H9 (cell line): Measurements from ENCODE around the gene CCL19. TPM values are rescaled to one million over a fixed set of nuclear protein-coding genes. Genes with fewer than 3 reads are reported as not detected.
A peak's percentile ranks its signal among the peaks of the same experiment; 100 is the strongest.

Experiments
- DNase-seq: peaks from one replicate; pipeline ENCODE4 v3.0.0-alpha.2; 2017
- H2AFZ ChIP-seq: one replicate; pipeline ENCODE4 v1.6.1; 2013; ENCODE audit warnings: mild to moderate bottlenecking, low read length, control low read depth, moderate library complexity
- H2AK5ac ChIP-seq: 2 replicates; pipeline ENCODE4 v1.6.1; 2013; ENCODE audit warnings: low read length, control low read depth, mixed read lengths; ENCODE audit not compliant: insufficient read length
- H2BK120ac ChIP-seq: one replicate; pipeline ENCODE4 v1.6.1; 2013; ENCODE audit warnings: low read depth, mild to moderate bottlenecking, low read length, control low read depth, inconsistent platforms; ENCODE audit not compliant: poor library complexity, severe bottlenecking
- H2BK12ac ChIP-seq: 2 replicates; pipeline ENCODE4 v1.6.1; 2013; ENCODE audit warnings: low read length, control low read depth, mixed read lengths, low read depth; ENCODE audit not compliant: insufficient read length
- H2BK15ac ChIP-seq: 2 replicates; pipeline ENCODE4 v1.6.1; 2013; ENCODE audit warnings: low read depth, low read length, control low read depth
- H2BK20ac ChIP-seq: one replicate; pipeline ENCODE4 v1.6.1; 2013; ENCODE audit warnings: low read depth, mild to moderate bottlenecking, low read length, control low read depth, inconsistent platforms; ENCODE audit not compliant: poor library complexity, severe bottlenecking
- H2BK5ac ChIP-seq: 2 replicates; pipeline ENCODE4 v1.6.1; 2013; ENCODE audit warnings: low read length, control low read depth, mixed read lengths; ENCODE audit not compliant: insufficient read length
- H3K14ac ChIP-seq: 2 replicates; pipeline ENCODE4 v1.6.1; 2013; ENCODE audit warnings: low read length, control low read depth; ENCODE audit not compliant: insufficient read depth
- H3K18ac ChIP-seq: 2 replicates; pipeline ENCODE4 v1.6.1; 2013; ENCODE audit warnings: low read depth, mild to moderate bottlenecking, mixed read lengths, low read length, control low read depth; ENCODE audit not compliant: insufficient read length
- H3K23ac ChIP-seq: 2 replicates; pipeline ENCODE4 v1.6.1; 2013; ENCODE audit warnings: low read length, control low read depth, mixed read lengths, low read depth; ENCODE audit not compliant: insufficient read length
- H3K23me2 ChIP-seq: 2 replicates; pipeline ENCODE4 v1.6.1; 2013; ENCODE audit warnings: low read depth, mild to moderate bottlenecking, mixed read lengths, low read length, control low read depth; ENCODE audit not compliant: insufficient read length, poor library complexity, severe bottlenecking
- H3K27ac ChIP-seq: 2 replicates; pipeline ENCODE4 v1.5.1; 2013; ENCODE audit warnings: low read length, control low read depth, mixed read lengths, low read depth; ENCODE audit not compliant: insufficient read length
- H3K27me3 ChIP-seq: 2 replicates; pipeline ENCODE4 v1.6.1; 2013; ENCODE audit warnings: low read length, control low read depth, inconsistent platforms; ENCODE audit not compliant: insufficient read depth
- H3K4ac ChIP-seq: 2 replicates; pipeline ENCODE4 v1.6.1; 2013; ENCODE audit warnings: low read depth, mild to moderate bottlenecking, control low read depth, inconsistent platforms, low read length, moderate library complexity
- H3K4me1 ChIP-seq: 2 replicates; pipeline ENCODE4 v1.6.1; 2013; ENCODE audit warnings: low read length, control low read depth, inconsistent platforms; ENCODE audit not compliant: insufficient read depth
- H3K4me2 ChIP-seq: 2 replicates; pipeline ENCODE4 v1.6.1; 2013; ENCODE audit warnings: low read length, control low read depth, mixed read lengths; ENCODE audit not compliant: insufficient read length, insufficient read depth
- H3K56ac ChIP-seq: 2 replicates; pipeline ENCODE4 v1.6.1; 2013; ENCODE audit warnings: low read depth, mild to moderate bottlenecking, mixed read lengths, low read length, control low read depth; ENCODE audit not compliant: insufficient read length
- H3K79me1 ChIP-seq: 2 replicates; pipeline ENCODE4 v1.6.1; 2013; ENCODE audit warnings: low read depth, mild to moderate bottlenecking, moderate library complexity, low read length, control low read depth, inconsistent platforms; ENCODE audit not compliant: insufficient read depth, poor library complexity, severe bottlenecking
- H3K79me2 ChIP-seq: 2 replicates; pipeline ENCODE4 v1.6.1; 2013; ENCODE audit warnings: low read length, control low read depth, inconsistent platforms; ENCODE audit not compliant: insufficient read depth
- H3K9ac ChIP-seq: 2 replicates; pipeline ENCODE4 v1.6.1; 2013; ENCODE audit warnings: low read length, control low read depth, mixed read lengths; ENCODE audit not compliant: insufficient read length; ENCODE audit errors: extremely low read depth
- H3K9me3 ChIP-seq: one replicate; pipeline ENCODE4 v1.6.1; 2013; ENCODE audit warnings: low read depth, low read length, inconsistent platforms; ENCODE audit not compliant: control insufficient read depth
- H3T11ph ChIP-seq: one replicate; pipeline ENCODE4 v1.6.1; 2013; ENCODE audit warnings: mild to moderate bottlenecking, low read length, control low read depth, inconsistent platforms
- H4K20me1 ChIP-seq: one replicate; pipeline ENCODE4 v1.6.1; 2013; ENCODE audit not compliant: control insufficient read depth, insufficient read length, insufficient read depth
- H4K5ac ChIP-seq: 2 replicates; pipeline ENCODE4 v1.6.1; 2013; ENCODE audit warnings: low read depth, mild to moderate bottlenecking, mixed read lengths, low read length, control low read depth; ENCODE audit not compliant: insufficient read length
- H4K8ac ChIP-seq: replicated peaks from 2 replicates; pipeline ENCODE4 v1.6.1; 2013; ENCODE audit warnings: low read length, control low read depth, mixed read lengths, low read depth; ENCODE audit not compliant: insufficient read length
- H4K91ac ChIP-seq: 2 replicates; pipeline ENCODE4 v1.6.1; 2013; ENCODE audit warnings: low read depth, mild to moderate bottlenecking, moderate library complexity, mixed read lengths, low read length, control low read depth; ENCODE audit not compliant: insufficient read length
- H3K27ac Mint-ChIP-seq, 3 experiments: 2 replicates in 2 of 3; 3 replicates in 1 of 3; pipeline ENCODE4 v1.8.0; 2020 to 2021; ENCODE audit warnings: mixed read lengths in 3 of 3, mild to moderate bottlenecking in 1 of 3, moderate library complexity in 1 of 3
- H3K27me3 Mint-ChIP-seq: 2 replicates; pipeline ENCODE4 v1.8.0; 2021; ENCODE audit warnings: low read depth, mild to moderate bottlenecking, moderate library complexity, mixed read lengths
- H3K36me3 Mint-ChIP-seq, 3 experiments: 2 replicates in 2 of 3; 3 replicates in 1 of 3; pipeline ENCODE4 v1.8.0; 2020 to 2021; ENCODE audit warnings: low read depth in 3 of 3, mixed read lengths in 3 of 3; ENCODE audit not compliant: insufficient read depth in 1 of 3
- H3K4me1 Mint-ChIP-seq, 2 experiments: 2 replicates each; pipeline ENCODE4 v1.8.0; 2020; ENCODE audit warnings: mixed read lengths in 2 of 2
- H3K4me3 Mint-ChIP-seq, 2 experiments: 2 replicates in 1 of 2; 3 replicates in 1 of 2; pipeline ENCODE4 v1.8.0; 2020 to 2021; ENCODE audit warnings: mild to moderate bottlenecking in 2 of 2, mixed read lengths in 2 of 2, moderate library complexity in 1 of 2
- H3K9me3 Mint-ChIP-seq, 2 experiments: 2 replicates in 1 of 2; 3 replicates in 1 of 2; pipeline ENCODE4 v1.8.0; 2020; ENCODE audit warnings: mild to moderate bottlenecking in 2 of 2, mixed read lengths in 2 of 2, moderate library complexity in 1 of 2
- WGBS: extraction: QIAGEN DNeasy Blood & Tissue Kit; methylation state at CpG from one replicate; pipeline ENCODE4 v1.1.7; 2013; ENCODE audit warnings: missing lambda C conversion rate, low lambda C conversion rate, mixed read lengths; ENCODE audit not compliant: insufficient read length; ENCODE audit errors: extremely low coverage; 5-methylcytosine and 5-hydroxymethylcytosine counted together
- total RNA-seq: library from RNA; stranded (reverse); gene quantifications from 2 replicates; pipeline ENCODE4 v1.2.1, GENCODE V29; 2021
- TF ChIP-seq, protein P1 (sequence below): fragments of 200-600 bp; sonication (generic); conservative IDR thresholded peaks from 3 replicates; pipeline ENCODE4 v1.8.0; 2021; ENCODE audit warnings: antibody characterized with exemption, mild to moderate bottlenecking

The CCL19 gene
- total RNA-seq, 1 experiment from 2014 or later: not detected

GRCh38 chr9:34648673-34649072, 42.4 kb downstream of the CCL19 start:
- Histone ChIP-seq H2AFZ (no peak overlapping the region), H3K9ac (no peak overlapping the region), H2BK20ac (no peak overlapping the region), H2BK15ac (no peak overlapping the region), H3K27me3 (no peaks in the 10 kb centered on the region), H3K18ac (no peak overlapping the region), H3K23ac (no peak overlapping the region), H3K4me1 (peaks cover 15% of the 10 kb centered on the region; the same call in 1 of the 2 replicates), H3K14ac (no peak overlapping the region), H3K27ac (no peak overlapping the region), H3K23me2 (peaks cover 16% of the 10 kb centered on the region), H3K4me2 (no peak overlapping the region), H4K8ac (no peak overlapping the region), H3T11ph (no peak overlapping the region), H2BK12ac (no peak overlapping the region), H2AK5ac (no peak overlapping the region), H3K79me1 (no peaks in the 10 kb centered on the region), H4K91ac (no peak overlapping the region), H4K20me1 (peaks cover 3% of the 10 kb centered on the region), H2BK5ac (no peak overlapping the region), H3K56ac (no peak overlapping the region), H3K79me2 (peaks cover 2% of the 10 kb centered on the region; the same call in 1 of the 2 replicates), H3K4ac (no peak overlapping the region), H2BK120ac (no peak overlapping the region), H4K5ac (no peak overlapping the region), H3K9me3 (no peaks in the 10 kb centered on the region)
- Mint-ChIP-seq H3K4me3 (peak overlapping the region in 1 of 2 experiments; percentile 30; a peak in 1 of 5 replicates), H3K4me1 (peaks cover 51 to 57% of the 10 kb centered on the region in 2 experiments), H3K27ac (no peak overlapping the region), H3K27me3 (no peaks in the 10 kb centered on the region; the same call in 1 of the 2 replicates), H3K9me3 (no peaks in the 10 kb centered on the region), H3K36me3 (peaks cover 17 to 28% (median 24%) of the 10 kb centered on the region in 3 experiments; a peak in 6 of 7 replicates)
- WGBS: no CpG with 5 or more reads among the region's 8 CpGs
- no peak for DNase-seq
- TF ChIP-seq, protein P1, sequence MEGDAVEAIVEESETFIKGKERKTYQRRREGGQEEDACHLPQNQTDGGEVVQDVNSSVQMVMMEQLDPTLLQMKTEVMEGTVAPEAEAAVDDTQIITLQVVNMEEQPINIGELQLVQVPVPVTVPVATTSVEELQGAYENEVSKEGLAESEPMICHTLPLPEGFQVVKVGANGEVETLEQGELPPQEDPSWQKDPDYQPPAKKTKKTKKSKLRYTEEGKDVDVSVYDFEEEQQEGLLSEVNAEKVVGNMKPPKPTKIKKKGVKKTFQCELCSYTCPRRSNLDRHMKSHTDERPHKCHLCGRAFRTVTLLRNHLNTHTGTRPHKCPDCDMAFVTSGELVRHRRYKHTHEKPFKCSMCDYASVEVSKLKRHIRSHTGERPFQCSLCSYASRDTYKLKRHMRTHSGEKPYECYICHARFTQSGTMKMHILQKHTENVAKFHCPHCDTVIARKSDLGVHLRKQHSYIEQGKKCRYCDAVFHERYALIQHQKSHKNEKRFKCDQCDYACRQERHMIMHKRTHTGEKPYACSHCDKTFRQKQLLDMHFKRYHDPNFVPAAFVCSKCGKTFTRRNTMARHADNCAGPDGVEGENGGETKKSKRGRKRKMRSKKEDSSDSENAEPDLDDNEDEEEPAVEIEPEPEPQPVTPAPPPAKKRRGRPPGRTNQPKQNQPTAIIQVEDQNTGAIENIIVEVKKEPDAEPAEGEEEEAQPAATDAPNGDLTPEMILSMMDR: no peak
